Activated CD4-positive, alpha-beta memory T cell treated with anti-CD3 and anti-CD28 coated beads, Interleukin-2, amount 10 ng/mL, durations not matched to agents 7 days and 5 days (primary cell): ENCODE results near the gene MED14. TPM values are rescaled to one million over a fixed set of nuclear protein-coding genes. Genes with fewer than 3 reads are reported as not detected.
"Not testable (repeated sequence)": the region's sequence is repeated elsewhere in the genome, so short reads cannot be mapped to it uniquely, and the experiment has no call there.

ENCODE experiments used
- CTCF ChIA-PET: fragments of 350-600 bp; sonication (Branson Sonifier 250); formaldehyde crosslinking; loops from one replicate; lab custom pipeline; 2021; ENCODE audit warnings: antibody characterized with exemption, inconsistent platforms; lab: Charles Lee
- POLR2A ChIA-PET: fragments of 350-600 bp; sonication (Branson Sonifier 250); formaldehyde crosslinking; loops from one replicate; lab custom pipeline; 2021; ENCODE audit warnings: antibody characterized with exemption; lab: Charles Lee
- DNase-seq: peaks from one replicate; pipeline ENCODE4 v3.0.0-alpha.2; 2020
- H3K27ac Mint-ChIP-seq: one replicate; pipeline ENCODE4 v1.8.0; 2021; ENCODE audit warnings: mild to moderate bottlenecking, mixed read lengths
- H3K27me3 Mint-ChIP-seq: one replicate; pipeline ENCODE4 v1.8.0; 2021; ENCODE audit warnings: mixed read lengths
- H3K36me3 Mint-ChIP-seq: one replicate; pipeline ENCODE4 v1.8.0; 2021; ENCODE audit warnings: low read depth, mixed read lengths
- H3K4me1 Mint-ChIP-seq: one replicate; pipeline ENCODE4 v1.8.0; 2021; ENCODE audit warnings: mixed read lengths
- H3K4me3 Mint-ChIP-seq: one replicate; pipeline ENCODE4 v1.8.0; 2021; ENCODE audit warnings: mild to moderate bottlenecking, mixed read lengths
- H3K9me3 Mint-ChIP-seq: one replicate; pipeline ENCODE4 v1.8.0; 2021; ENCODE audit warnings: mixed read lengths
- total RNA-seq, 2 experiments: library from RNA; stranded (reverse); gene quantifications; one replicate each; pipeline ENCODE4 v1.2.3, GENCODE V29; 2021

The MED14 gene
- total RNA-seq, 2 experiments from 2014 or later = 41.4 to 42.7 TPM

DNA sequence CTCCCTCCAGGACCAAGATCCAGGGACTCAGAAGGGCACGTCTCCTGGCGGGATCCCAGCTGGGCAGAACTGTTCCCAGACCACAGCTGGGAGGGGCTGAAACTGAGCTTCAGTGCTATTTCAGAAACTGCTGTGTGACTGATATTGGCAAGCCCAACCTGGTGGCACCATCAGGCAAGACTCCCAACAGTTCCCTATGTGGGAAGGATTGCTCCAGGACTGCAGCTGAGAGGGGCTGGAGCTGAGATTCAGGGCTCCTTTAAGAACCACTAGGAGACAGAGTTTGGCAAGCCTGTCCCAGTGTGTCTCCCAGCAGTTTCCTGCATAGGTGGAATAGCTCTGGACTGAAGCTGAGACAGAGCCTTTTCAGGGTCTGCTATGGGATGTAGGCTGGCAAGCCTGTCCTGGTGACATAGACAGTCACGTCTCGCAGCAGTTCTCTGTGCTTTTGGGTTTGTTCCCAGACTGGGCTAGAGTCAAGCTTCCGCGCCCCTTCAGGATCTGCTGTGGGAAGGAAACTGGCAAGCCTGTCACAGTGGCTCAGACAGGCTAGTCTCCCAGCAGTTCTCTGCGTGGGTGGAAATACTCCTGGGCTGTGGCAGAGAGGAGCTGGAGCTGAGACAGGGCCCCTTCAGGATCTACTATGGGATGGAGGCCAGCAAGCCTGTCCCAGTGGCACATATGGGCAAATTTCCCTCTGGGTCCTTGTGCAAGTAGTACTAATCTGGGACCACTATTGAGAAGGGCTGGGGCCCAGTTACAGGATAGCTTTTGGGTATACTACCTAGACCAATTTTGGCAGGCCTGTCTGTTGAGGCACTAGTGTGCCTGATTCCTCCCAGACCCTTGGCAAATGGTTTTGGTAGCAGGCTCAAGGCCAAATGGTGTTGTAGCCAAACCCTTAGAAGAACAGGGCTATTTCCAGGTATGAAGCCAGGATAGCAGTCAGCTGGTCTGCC lies 20.2 kb upstream of the MED14 start:
- ChIA-PET CTCF (no interaction called here), POLR2A (no interaction called here)
- no peaks in the 10 kb centered on the region for H3K36me3 Mint-ChIP-seq
- H3K27me3 Mint-ChIP-seq = peaks cover 5% of the 10 kb centered on the region
- DNase-seq = no peak
- H3K27ac Mint-ChIP-seq = no peak overlapping the region
- H3K9me3 Mint-ChIP-seq = peaks cover 2% of the 10 kb centered on the region
- no peak overlapping the region for H3K4me3 Mint-ChIP-seq
- H3K4me1 Mint-ChIP-seq = no peaks in the 10 kb centered on the region

DNA sequence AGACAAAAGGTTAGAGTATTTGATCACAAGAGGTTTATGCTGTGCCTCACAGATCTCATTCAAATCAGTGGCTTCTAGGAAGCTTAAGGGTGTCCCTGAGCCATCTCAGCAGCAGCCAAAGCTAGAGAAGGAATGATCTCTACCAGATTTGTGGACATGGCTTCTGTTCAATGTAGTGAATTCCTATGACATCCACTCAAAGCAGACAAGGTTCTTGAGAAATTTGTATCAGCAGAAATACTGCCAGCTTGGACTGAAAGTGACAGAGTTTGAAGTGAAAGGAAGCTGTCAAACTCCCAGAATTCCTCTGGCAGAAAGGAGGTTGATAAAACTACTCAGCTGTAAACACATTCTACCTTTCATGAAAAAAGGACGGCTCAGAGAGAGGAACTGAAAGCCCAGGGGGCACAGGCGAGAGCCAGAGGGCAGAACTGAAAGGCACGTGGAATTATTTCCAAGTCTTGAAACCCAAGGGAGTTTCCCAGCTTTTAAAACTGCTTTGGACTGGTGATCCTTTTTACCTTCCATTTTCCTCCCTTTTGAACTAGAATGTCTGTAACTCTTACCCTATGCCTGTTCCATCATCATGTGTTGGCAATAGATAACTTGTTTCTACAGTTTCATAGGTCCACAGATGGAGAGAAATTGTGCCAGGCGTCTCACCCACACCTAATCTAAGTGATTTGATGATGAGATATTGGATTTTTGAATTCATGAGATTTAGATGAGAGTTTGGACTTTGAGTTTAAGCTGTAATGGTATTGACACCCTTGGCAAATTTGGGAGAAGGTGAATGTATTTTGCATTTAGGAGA lies 14.5 kb upstream of the MED14 start:
- Mint-ChIP-seq H3K27ac (no peak overlapping the region), H3K27me3 (peaks cover 5% of the 10 kb centered on the region), H3K4me3 (no peak overlapping the region), H3K36me3 (no peaks in the 10 kb centered on the region), H3K4me1 (peaks cover 16% of the 10 kb centered on the region), H3K9me3 (peaks cover 5% of the 10 kb centered on the region)
- ChIA-PET POLR2A (interaction anchor here (1.2 kb wide), 1 partner anchor 15 kb away, joined by 5 read pairs; the partner anchor contains the start of gene MED14), CTCF (no interaction called here)
- no peak for DNase-seq

DNA sequence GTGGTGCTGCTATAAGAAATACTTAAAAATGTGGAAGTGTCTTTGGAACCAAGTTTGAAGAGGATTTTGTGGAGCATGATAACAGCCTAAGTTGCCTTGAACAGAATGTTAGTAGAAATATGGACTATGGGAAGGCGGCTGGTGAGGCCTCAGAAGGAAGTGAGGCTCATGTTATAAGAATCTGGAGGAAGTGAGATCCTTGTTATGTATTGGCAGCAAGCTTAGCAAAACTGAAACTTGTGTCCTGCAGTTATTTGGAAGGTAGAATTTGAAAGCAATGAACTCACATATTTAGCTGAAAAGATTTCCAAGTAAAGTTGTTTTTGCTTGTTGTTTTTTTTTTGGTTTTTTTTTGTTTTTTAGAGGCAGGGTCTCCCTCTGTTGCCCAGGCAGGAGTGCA lies 13.6 kb upstream of the MED14 start:
- Mint-ChIP-seq H3K4me1 (peaks cover 16% of the 10 kb centered on the region), H3K9me3 (peaks cover 3% of the 10 kb centered on the region), H3K36me3 (no peaks in the 10 kb centered on the region), H3K27ac (no peak overlapping the region), H3K27me3 (peaks cover 5% of the 10 kb centered on the region), H3K4me3 (no peak overlapping the region)
- ChIA-PET POLR2A (interaction anchor here (1.2 kb wide), 1 partner anchor 14 kb away, joined by 5 read pairs; the partner anchor contains the start of gene MED14), CTCF (no interaction called here)
- no peak for DNase-seq

DNA sequence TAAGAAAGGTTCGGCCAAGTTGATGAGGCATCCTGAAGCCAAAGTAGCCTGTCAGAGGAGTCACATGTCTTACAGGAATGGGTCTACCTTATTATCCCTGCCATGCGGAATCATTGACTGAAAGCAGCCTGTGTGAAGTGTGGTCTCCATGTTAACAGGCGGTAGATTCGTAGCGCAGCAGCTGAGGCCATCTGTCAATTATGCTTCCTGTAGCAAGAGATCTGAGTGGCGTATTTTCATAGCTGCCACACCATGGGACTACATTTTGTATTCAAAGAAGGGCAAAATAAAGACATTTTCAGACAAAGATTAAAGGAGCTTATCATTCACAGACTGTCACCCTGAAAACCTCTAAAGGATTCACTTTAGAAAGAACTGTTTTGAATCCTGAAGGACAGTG lies 11.2 kb upstream of the MED14 start:
- Mint-ChIP-seq H3K36me3 (no peaks in the 10 kb centered on the region), H3K27me3 (no peaks in the 10 kb centered on the region), H3K4me3 (no peak overlapping the region), H3K9me3 (peaks cover 3% of the 10 kb centered on the region), H3K27ac (no peak overlapping the region), H3K4me1 (peaks cover 16% of the 10 kb centered on the region)
- no peak for DNase-seq
- ChIA-PET POLR2A (no interaction called here), CTCF (no interaction called here)

DNA sequence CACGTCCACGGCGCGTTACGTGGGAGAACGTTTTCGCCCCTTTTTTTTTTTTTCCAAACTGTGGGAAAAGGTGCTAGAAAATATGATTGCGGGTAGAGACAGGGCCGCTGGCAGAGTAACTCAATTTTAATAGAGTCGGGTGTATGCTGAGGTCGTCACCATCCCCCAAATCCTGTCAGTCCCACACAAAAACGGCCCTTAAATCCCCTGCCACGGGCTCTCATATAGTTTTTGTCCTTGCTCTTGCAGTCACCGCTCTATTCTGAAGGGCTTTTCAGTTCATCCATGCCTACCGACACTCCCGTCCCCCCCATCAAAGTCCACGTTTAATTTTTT lies 796 bp upstream of the MED14 start:
- no peaks in the 10 kb centered on the region for H3K9me3 Mint-ChIP-seq
- POLR2A ChIA-PET = interaction anchor here (1.6 to 3.1 kb wide), 3 partner anchors 13 to 349 kb away, joined by 4 to 23 read pairs (median 5); partner anchors contain the start of gene USP9X
- H3K4me1 Mint-ChIP-seq = peaks cover 32% of the 10 kb centered on the region
- CTCF ChIA-PET = interaction anchor here (0.9 kb wide), 1 partner anchor 349 kb away, joined by 3 read pairs; the partner anchor contains the start of gene USP9X
- H3K36me3 Mint-ChIP-seq = peaks cover 6% of the 10 kb centered on the region
- H3K27me3 Mint-ChIP-seq = no peaks in the 10 kb centered on the region
- DNase-seq = no peak
- H3K4me3 Mint-ChIP-seq = peak overlapping the region; percentile 75
- H3K27ac Mint-ChIP-seq = peak overlapping the region; percentile 92

DNA sequence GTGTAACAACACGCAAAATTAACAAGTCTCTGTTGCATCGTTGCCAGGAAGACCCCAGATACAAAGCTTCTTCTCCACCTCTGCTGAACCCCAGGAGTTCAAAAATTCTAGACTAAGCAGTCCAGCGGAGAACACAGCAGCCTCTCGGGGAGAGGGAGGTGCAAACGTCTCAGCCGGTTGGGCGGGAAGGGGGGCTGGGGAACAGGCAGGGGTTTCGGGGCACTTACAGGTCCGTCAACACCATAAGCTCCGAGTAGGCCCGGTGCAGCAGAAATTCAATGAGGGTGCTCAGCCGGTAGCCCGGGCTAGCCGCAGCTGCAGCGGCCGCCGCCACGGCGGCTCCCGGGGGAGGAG lies 394 bp downstream of the MED14 start:
- Mint-ChIP-seq H3K27me3 (no peaks in the 10 kb centered on the region), H3K27ac (peak overlapping the region; percentile 82), H3K4me3 (peak overlapping the region; percentile 83), H3K9me3 (no peaks in the 10 kb centered on the region), H3K4me1 (peaks cover 40% of the 10 kb centered on the region), H3K36me3 (peaks cover 9% of the 10 kb centered on the region)
- CTCF ChIA-PET = interaction anchor here (1.0 to 1.9 kb wide), 4 partner anchors 61 to 445 kb away, joined by 3 to 7 read pairs (median 4); partner anchors contain the start of gene USP9X
- POLR2A ChIA-PET = interaction anchor here (1.0 to 3.1 kb wide), 8 partner anchors 8 to 350 kb away, joined by 3 to 23 read pairs (median 4); partner anchors contain the start of genes CXorf38 and USP9X
- no peak for DNase-seq

DNA sequence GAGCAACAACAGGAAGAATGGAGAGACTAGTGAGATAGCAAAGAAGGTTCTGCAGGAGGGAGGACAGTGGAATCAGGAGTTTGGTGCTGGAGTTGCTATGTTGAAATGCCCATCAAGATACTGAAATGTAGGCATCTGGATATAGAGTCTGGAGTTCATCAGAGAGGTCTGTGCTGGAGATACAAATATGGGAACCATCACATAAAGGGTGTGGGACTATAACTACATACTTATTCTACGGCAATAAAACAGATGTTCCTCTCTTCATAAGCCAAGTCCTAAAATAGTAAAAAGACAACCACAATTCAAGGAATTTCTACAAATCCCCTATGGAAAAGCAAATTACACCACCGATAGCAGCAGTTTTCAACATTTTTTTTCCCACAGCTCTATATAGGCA lies 1.6 kb downstream of the MED14 start:
- no peaks in the 10 kb centered on the region for H3K9me3 Mint-ChIP-seq
- DNase-seq = no peak
- CTCF ChIA-PET = interaction anchor here (1.9 kb wide), 1 partner anchor 81 kb away, joined by 7 read pairs; no protein-coding TSS in a partner anchor
- peak overlapping the region; percentile 83 for H3K4me3 Mint-ChIP-seq
- POLR2A ChIA-PET = no interaction called here
- H3K36me3 Mint-ChIP-seq = peaks cover 15% of the 10 kb centered on the region
- peak overlapping the region; percentile 33 for H3K27ac Mint-ChIP-seq
- peaks cover 42% of the 10 kb centered on the region for H3K4me1 Mint-ChIP-seq
- no peaks in the 10 kb centered on the region for H3K27me3 Mint-ChIP-seq

DNA sequence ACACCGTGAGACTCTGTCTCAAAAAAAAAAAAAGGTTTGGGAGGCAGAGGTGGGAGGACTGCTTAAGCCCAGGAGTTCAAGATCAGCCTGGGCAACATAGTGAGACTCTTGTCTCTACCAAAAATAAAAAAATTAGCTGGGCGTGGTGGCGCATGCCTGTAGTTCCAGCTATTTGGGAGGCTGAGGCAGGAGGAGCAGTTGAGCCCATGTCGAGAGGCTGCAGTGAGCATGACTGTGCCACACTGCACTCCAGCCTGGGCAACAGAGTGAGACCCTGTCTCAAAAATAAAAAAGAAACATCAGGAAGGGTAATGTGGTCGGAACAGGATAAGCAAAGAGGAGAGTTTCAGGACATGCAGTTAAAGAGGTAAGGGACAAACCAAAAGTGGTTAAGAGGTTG lies 2.8 kb downstream of the MED14 start:
- POLR2A ChIA-PET, CTCF ChIA-PET, H3K27ac Mint-ChIP-seq, H3K4me3 Mint-ChIP-seq, H3K9me3 Mint-ChIP-seq, H3K27me3 Mint-ChIP-seq, DNase-seq: not testable (repeated sequence)
- Mint-ChIP-seq H3K36me3 (peaks cover 23% of the 10 kb centered on the region), H3K4me1 (peaks cover 39% of the 10 kb centered on the region)

DNA sequence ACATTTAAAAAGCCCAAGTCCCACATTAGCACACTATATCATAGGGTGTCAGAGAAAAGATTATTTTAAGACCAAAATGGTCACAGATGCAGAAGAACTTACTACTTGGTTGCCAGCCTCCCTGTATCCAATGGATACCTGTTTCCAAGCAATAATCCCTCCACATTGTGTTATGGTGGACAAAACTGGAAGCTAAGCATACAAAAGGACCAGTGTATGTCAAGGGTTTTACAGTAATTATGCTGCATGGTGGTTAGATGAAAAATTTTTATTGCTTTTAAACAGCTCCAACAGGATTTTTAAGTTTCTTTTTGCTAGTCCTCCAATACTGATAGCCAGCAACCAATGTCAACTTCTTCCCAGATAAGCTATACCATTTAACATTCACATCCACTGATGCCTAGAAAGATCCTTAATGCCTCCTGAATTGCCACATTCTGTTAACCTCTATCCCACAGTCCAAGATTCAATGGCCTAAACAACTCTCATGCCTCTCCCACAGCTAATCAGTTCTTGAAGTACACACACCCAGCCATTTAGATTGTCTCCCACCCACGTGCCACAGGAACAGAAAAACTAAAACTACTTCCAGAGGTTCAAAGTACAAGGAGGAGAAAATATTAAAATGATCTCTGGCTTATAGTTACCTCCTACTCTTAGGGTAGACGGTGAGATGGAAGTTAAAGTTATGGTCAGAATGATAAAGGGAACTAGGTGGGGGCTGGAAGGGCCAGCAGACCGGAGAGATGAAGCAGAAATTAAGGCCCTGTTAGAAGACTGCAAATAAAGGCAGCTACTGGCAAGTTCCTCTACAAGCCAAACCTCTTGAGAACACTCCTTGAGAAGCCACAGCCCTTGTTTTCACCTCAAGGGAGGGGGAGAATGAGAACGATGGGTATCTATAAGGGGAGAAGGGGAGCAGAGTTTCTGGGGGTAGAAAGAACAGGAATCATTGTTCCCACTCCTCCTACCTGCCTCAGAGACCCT lies 5.5 kb downstream of the MED14 start:
- CTCF ChIA-PET = no interaction called here
- H3K4me1 Mint-ChIP-seq = peaks cover 45% of the 10 kb centered on the region

DNA sequence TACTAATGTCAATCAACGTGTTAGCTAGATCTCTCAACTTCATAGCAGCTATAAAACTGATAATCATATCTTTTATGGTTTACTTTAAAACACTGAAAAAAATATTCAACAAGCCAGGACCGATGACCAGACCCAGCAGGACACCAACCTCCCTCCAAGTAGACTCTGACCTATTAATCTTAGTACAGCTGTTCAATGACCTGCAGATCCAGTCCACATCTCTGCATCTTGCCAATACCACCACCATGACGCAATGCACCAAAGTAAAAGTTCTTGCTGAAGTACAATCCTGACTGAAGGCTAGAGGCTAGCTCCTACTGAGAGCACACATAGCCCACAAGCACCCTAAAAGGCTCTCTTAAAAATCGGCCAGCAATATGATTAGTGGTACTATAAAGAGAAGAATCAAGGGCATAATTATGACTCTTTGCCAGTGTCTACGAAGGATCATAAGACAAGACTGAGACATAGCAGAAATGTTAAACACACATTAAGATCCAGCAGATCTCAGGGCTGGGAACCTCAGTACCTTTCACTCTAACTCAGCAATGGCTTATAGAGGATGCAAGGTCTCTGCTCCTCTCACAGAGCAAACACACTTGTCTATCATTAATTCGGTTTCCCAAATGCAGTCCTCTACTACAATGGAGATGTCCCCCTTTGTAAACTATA lies 7.6 kb downstream of the MED14 start:
- H3K4me3 Mint-ChIP-seq = no peak overlapping the region
- DNase-seq = no peak
- ChIA-PET CTCF (no interaction called here), POLR2A (no interaction called here)
- H3K27ac Mint-ChIP-seq = no peak overlapping the region
- H3K9me3 Mint-ChIP-seq = no peaks in the 10 kb centered on the region
- H3K27me3 Mint-ChIP-seq = no peaks in the 10 kb centered on the region
- peaks cover 40% of the 10 kb centered on the region for H3K4me1 Mint-ChIP-seq
- peaks cover 46% of the 10 kb centered on the region for H3K36me3 Mint-ChIP-seq

More for the DNA sequence above, 5.5 kb downstream of the MED14 start:
- no peaks in the 10 kb centered on the region for H3K9me3 Mint-ChIP-seq
- H3K27me3 Mint-ChIP-seq = no peaks in the 10 kb centered on the region
- POLR2A ChIA-PET = no interaction called here
- peaks cover 40% of the 10 kb centered on the region for H3K36me3 Mint-ChIP-seq
- no peak overlapping the region for H3K4me3 Mint-ChIP-seq
- no peak for DNase-seq
- H3K27ac Mint-ChIP-seq = no peak overlapping the region

DNA sequence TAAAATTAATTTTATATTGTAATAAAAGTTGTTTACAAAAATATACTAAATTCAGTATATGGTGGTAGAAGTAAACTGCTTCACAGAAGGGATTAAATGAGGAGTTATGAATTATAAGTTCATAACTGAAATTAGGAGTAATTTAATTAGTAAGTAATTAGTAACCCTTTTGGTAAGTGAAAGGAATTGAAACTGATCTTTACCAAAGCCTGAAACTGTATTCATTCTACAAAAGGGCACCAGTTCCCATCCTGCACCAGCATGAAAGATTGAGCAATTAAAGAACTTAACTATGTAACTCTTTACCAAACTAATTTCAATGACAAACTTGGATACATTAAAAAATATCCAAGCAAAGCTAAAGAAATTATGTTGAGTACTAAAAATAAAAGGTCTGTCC lies 8.2 kb downstream of the MED14 start:
- peaks cover 53% of the 10 kb centered on the region for H3K36me3 Mint-ChIP-seq

More for the DNA sequence above, 8.2 kb downstream of the MED14 start:
- Mint-ChIP-seq H3K9me3 (no peaks in the 10 kb centered on the region), H3K4me1 (peaks cover 42% of the 10 kb centered on the region), H3K27me3 (no peaks in the 10 kb centered on the region), H3K27ac (no peak overlapping the region), H3K4me3 (no peak overlapping the region)
- ChIA-PET POLR2A (interaction anchor here (1.1 kb wide), 1 partner anchor 8 kb away, joined by 4 read pairs; the partner anchor contains the start of gene MED14), CTCF (no interaction called here)
- no peak for DNase-seq
